ENCODE results near the gene TMEM54. TPM values are rescaled to one million over a fixed set of nuclear protein-coding genes. Genes with fewer than 3 reads are reported as not detected.

Gene TMEM54
- polyA plus RNA-seq, 1 experiment = 34.9 TPM

DNA sequence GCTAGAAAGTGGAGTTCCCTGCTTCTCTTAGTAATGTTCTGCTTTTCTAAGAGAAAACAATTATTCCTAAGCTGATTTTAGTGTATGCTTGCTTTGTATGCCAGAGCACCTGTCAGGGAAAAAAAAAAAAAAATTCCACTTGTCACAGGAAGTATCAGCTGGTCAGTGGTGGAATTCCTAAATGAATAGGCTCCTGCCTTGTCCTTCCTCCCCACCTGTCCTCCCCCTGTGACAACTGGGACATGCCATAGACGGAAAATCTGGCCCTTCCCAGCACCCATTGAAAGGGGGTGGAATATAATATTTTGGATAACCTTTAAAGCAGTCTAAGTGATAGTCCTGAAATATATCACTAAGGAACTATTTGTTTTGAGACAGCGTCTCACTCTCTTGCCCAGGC, 41.3 kb downstream of the TMEM54 start:
- POLR2A ChIA-PET = no interaction called here
- CTCF ChIA-PET = interaction anchor here (1.3 to 4.9 kb wide), 2 partner anchors 13 to 148 kb away, joined by 3 to 33 read pairs; no protein-coding TSS in a partner anchor
- no peak for DNase-seq (ENCODE audit: low read depth)
- TF ChIP-seq, protein P1, sequence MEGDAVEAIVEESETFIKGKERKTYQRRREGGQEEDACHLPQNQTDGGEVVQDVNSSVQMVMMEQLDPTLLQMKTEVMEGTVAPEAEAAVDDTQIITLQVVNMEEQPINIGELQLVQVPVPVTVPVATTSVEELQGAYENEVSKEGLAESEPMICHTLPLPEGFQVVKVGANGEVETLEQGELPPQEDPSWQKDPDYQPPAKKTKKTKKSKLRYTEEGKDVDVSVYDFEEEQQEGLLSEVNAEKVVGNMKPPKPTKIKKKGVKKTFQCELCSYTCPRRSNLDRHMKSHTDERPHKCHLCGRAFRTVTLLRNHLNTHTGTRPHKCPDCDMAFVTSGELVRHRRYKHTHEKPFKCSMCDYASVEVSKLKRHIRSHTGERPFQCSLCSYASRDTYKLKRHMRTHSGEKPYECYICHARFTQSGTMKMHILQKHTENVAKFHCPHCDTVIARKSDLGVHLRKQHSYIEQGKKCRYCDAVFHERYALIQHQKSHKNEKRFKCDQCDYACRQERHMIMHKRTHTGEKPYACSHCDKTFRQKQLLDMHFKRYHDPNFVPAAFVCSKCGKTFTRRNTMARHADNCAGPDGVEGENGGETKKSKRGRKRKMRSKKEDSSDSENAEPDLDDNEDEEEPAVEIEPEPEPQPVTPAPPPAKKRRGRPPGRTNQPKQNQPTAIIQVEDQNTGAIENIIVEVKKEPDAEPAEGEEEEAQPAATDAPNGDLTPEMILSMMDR (IDR thresholded peaks at IDR 0.05; ENCODE audit: insufficient read depth, low read depth, low read length) = no peak
- Histone ChIP-seq H3K4me3 (ENCODE audit: low read depth, low read length) (no peak overlapping the region), H3K27me3 (ENCODE audit: control insufficient read depth, insufficient read depth, low read length) (no peaks in the 10 kb centered on the region), H3K36me3 (ENCODE audit: control insufficient read depth, insufficient read depth, low read length) (peaks cover 5% of the 10 kb centered on the region)

DNA sequence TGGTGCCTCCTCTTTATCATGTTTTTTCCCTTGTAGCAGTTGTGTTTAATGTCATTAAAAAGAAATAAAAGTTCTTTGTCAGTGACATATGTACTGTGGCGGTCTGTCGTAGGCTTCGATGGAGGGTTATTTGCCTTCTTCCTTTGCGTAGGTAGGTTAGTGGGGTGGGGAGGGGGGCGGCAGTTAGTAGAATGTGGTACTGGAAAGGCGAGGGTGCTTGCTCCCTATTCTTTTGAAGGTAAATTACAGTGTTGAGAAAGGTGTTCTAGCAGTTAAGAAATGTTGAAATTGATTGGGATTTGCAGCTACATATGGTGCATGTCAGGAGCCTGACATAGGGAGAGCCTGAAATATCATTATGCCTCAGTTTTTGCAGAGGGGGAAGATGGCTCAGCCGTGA, 42.4 kb downstream of the TMEM54 start:
- TF ChIP-seq, protein P1 (IDR thresholded peaks at IDR 0.05; ENCODE audit: insufficient read depth, low read depth, low read length) = no peak
- ChIA-PET POLR2A (no interaction called here), CTCF (interaction anchor here (1.1 to 1.3 kb wide), 2 partner anchors 75 to 147 kb away, joined by 3 read pairs; no protein-coding TSS in a partner anchor)
- no peaks in the 10 kb centered on the region for H3K27me3 ChIP-seq (ENCODE audit: control insufficient read depth, insufficient read depth, low read length)
- no peak for DNase-seq (ENCODE audit: low read depth)
- H3K4me3 ChIP-seq (ENCODE audit: low read depth, low read length) = no peak overlapping the region
- H3K36me3 ChIP-seq (ENCODE audit: control insufficient read depth, insufficient read depth, low read length) = peaks cover 5% of the 10 kb centered on the region

DNA sequence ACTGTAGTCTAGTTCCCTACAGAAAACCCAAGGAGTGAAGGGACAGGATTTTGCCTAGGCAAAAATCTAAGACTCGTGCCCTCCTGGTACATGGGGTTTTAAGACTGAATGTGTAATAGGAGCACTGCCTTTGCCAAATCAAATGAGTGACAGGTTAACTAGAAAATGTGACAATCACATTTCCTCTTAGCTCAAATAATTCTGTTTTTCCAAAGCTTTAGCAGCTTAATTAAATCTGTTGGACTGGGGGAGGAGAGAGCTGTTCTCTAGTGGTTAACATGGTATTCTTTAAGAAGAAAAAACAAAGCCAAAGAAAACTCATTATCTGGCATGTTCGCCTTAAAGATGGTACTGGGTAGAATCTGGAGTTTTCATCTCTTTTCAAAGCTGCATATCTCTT, 43.1 kb downstream of the TMEM54 start:
- no peak for DNase-seq (ENCODE audit: low read depth)
- Histone ChIP-seq H3K27me3 (ENCODE audit: control insufficient read depth, insufficient read depth, low read length) (no peaks in the 10 kb centered on the region), H3K4me3 (ENCODE audit: low read depth, low read length) (no peak overlapping the region), H3K36me3 (ENCODE audit: control insufficient read depth, insufficient read depth, low read length) (peaks cover 4% of the 10 kb centered on the region)
- TF ChIP-seq, protein P1 (IDR thresholded peaks at IDR 0.05; ENCODE audit: insufficient read depth, low read depth, low read length) = no peak
- ChIA-PET CTCF (interaction anchor here (1.1 kb wide), 1 partner anchor 75 kb away, joined by 3 read pairs; no protein-coding TSS in a partner anchor), POLR2A (no interaction called here)

DNA sequence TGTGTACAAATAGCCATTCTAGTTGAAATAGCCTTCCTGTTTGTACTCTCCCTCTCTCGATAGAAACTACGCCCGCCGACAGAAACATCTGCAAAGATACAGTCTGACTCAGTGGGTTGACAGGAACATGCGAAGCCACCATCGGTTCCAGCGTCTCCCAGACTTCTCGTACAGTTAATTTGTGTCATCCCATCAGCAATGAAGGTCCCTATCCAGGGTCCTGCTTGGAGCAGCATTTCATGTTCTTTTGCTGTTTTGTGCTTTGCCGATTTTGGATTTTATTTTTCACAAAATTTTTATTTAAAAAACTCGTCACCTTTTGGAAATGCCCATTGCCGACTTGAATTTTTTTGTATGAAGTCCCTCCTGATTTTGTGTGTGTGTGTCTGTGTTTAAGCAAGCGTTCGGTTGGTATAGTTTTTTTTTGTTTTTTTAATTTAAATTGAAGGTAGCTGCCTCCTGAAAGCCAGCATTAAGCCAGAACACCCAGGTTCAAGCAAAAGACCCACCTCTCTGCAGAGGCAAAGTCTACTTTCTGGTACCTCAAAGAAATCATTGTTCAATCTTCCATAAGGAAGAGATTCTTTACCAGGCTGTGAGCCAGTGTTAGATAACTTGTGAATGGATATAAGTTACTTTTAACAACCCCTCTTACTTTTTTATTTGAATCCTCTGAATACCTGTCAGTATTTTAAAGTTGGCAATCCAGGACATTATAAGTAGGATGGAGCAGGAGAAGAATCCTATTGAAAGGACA, 45.1 kb downstream of the TMEM54 start:
- H3K36me3 ChIP-seq (ENCODE audit: control insufficient read depth, insufficient read depth, low read length) = peaks cover 6% of the 10 kb centered on the region; the same call in 1 of the 2 replicates
- CTCF ChIA-PET = interaction anchor here (0.9 kb wide), 1 partner anchor 11 kb away, joined by 3 read pairs; no protein-coding TSS in a partner anchor
- TF ChIP-seq, protein P1 (IDR thresholded peaks at IDR 0.05; ENCODE audit: insufficient read depth, low read depth, low read length) = no peak
- POLR2A ChIA-PET = no interaction called here
- DNase-seq (ENCODE audit: low read depth) = no peak
- no peak overlapping the region for H3K4me3 ChIP-seq (ENCODE audit: low read depth, low read length)
- no peaks in the 10 kb centered on the region for H3K27me3 ChIP-seq (ENCODE audit: control insufficient read depth, insufficient read depth, low read length)

DNA sequence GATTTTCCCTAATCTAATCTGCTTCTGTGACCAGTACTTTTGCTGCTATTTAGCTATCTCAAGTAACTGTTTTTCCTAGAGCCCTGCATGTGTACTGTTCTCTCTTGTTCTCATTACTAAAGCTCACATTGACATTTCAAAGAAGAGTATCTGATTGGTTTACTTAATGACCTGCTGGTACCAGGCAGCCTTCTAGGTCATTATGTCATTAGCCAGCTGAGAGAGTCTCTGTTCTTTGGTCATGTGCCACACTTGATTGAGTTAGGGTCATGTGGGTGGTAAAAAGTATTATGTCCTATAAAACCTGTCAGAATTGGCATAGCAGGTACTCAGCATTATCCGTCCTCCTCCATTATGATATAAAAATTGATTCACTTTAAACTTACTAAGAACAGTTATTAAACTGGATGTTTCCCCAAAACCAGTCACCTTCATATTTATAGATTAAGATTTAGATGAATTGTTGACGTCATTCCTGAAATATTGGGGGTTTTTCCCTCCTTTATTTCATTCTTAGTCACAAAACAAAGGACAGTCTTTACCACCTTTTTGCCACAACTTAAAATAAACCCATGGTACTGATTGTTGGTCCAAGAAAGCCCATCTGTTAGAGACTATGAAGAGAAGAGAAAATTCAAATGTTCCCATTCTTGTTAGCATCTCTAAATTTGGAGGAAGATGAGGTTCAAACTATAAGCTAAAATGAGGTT, 52.7 kb downstream of the TMEM54 start:
- TF ChIP-seq, protein P1 (IDR thresholded peaks at IDR 0.05; ENCODE audit: insufficient read depth, low read depth, low read length) = no peak
- no peak for DNase-seq (ENCODE audit: low read depth)
- Histone ChIP-seq H3K4me3 (ENCODE audit: low read depth, low read length) (no peak overlapping the region), H3K36me3 (ENCODE audit: control insufficient read depth, insufficient read depth, low read length) (peaks cover 7% of the 10 kb centered on the region), H3K27me3 (ENCODE audit: control insufficient read depth, insufficient read depth, low read length) (no peaks in the 10 kb centered on the region)
- CTCF ChIA-PET = interaction anchor here (0.6 to 1.6 kb wide), 3 partner anchors 24 to 121 kb away, joined by 3 to 4 read pairs (median 4); no protein-coding TSS in a partner anchor
- POLR2A ChIA-PET = no interaction called here

Data from BJ (cell line).